ENCODE measurements around the gene PRSS3. TPM values are rescaled to one million over a fixed set of nuclear protein-coding genes. Genes with fewer than 3 reads are reported as not detected.

PRSS3 gene
- total RNA-seq, 1 experiment from 2014 or later, result 1.8 TPM

- TF ChIP-seq STAT6 (CRISPR knock-in tag; conservative IDR thresholded peaks at IDR 0.05; ENCODE audit: low read depth) (no peak), ERG (CRISPR knock-in tag; IDR thresholded peaks at IDR 0.05) (no peak), ATF1 (CRISPR knock-in tag; IDR thresholded peaks at IDR 0.05) (no peak)
Observed at GRCh38 chr9:33818167-33818846, 22.9 kb downstream of the PRSS3 start (continued).

- Mint-ChIP-seq H3K27me3 (ENCODE audit: low read depth) (no peaks in the 10 kb centered on the region), H3K27ac (peak overlapping the region; percentile 79), H3K4me1 (peaks cover 33% of the 10 kb centered on the region), H3K36me3 (no peaks in the 10 kb centered on the region), H3K4me3 (peak overlapping the region; percentile 86), H3K9me3 (no peaks in the 10 kb centered on the region)
- ATAC-seq, result no peak
- TF ChIP-seq ETV6 (CRISPR knock-in tag; IDR thresholded peaks at IDR 0.05) (no peak), E2F1 (CRISPR knock-in tag; IDR thresholded peaks at IDR 0.05) (no peak), MXD4 (CRISPR knock-in tag; IDR thresholded peaks at IDR 0.05; ENCODE audit: borderline replicate concordance) (no peak), RELA (CRISPR knock-in tag; IDR thresholded peaks at IDR 0.05; ENCODE audit: borderline replicate concordance) (no peak), ELF4 (CRISPR knock-in tag; IDR thresholded peaks at IDR 0.05; ENCODE audit: low read depth) (no peak), GTF2I (CRISPR knock-in tag; conservative IDR thresholded peaks at IDR 0.05) (no peak), ATF6 (CRISPR knock-in tag; IDR thresholded peaks at IDR 0.05) (no peak), PREB (CRISPR knock-in tag; IDR thresholded peaks at IDR 0.05; ENCODE audit: borderline replicate concordance) (no peak), ZNF281 (CRISPR knock-in tag; IDR thresholded peaks at IDR 0.05) (no peak), ZNF425 (CRISPR knock-in tag; conservative IDR thresholded peaks at IDR 0.05) (no peak)
- ChIA-PET POLR2A (no interaction called here), CTCF (interaction anchor here (0.7 to 1.4 kb wide), 2 partner anchors 15 to 81 kb away, joined by 3 to 5 read pairs; no protein-coding TSS in a partner anchor)
- no peak for DNase-seq (ENCODE audit: low spot score)
Observed at GRCh38 chr9:33818847-33819500, 23.6 kb downstream of the PRSS3 start.

Data from WTC11 (cell line).